A549 (cell line): ENCODE results near the gene SLC28A1. TPM values are rescaled to one million over a fixed set of nuclear protein-coding genes. Genes with fewer than 3 reads are reported as not detected.

Source experiments
- ATAC-seq, 2 experiments: fragments of 200-7000 bp in 1 of 2; fragments of >200 bp in 1 of 2; cut with Nextera tagmentation in 1 of 2; cut with Tn5 transposase in 1 of 2; 3 replicates each; pipeline versions ENCODE4 v1.8.0 to v1.9.1; 2018 to 2020; ENCODE audit warnings: mild to moderate bottlenecking in 1 of 2, moderate library complexity in 1 of 2
- CTCF ChIA-PET: fragments of 300-600 bp; sonication (Branson Sonifier 250); formaldehyde crosslinking; extraction: SDS; loops from one replicate; lab custom pipeline; 2021; ENCODE audit warnings: antibody characterized with exemption, inconsistent platforms; lab: Yijun Ruan, JAX
- POLR2A ChIA-PET: fragments of 350-600 bp; formaldehyde crosslinking; extraction: SDS; loops from one replicate; lab custom pipeline; 2021; ENCODE audit warnings: antibody characterized with exemption, inconsistent platforms; lab: Yijun Ruan, JAX
- DNase-seq, 2 experiments: peaks; one replicate each; pipeline versions ENCODE4 v3.0.0 to v3.0.0-alpha.2; 2011 to 2016; ENCODE audit warnings: low read depth in 1 of 2, low spot score in 1 of 2
- FAIRE-seq: peaks from 2 replicates; lab custom pipeline; 2011; peaks lifted over from hg19 to GRCh38; lab: Jason Lieb, UNC
- H3K27ac ChIP-seq, 2 experiments: fragments of >200 bp; sonication (Bioruptor Twin); formaldehyde crosslinking; 3 replicates each; pipeline ENCODE4 v1.5.1; 2016 to 2017
- H3K4me1 ChIP-seq: fragments of >200 bp; sonication (Bioruptor Twin); formaldehyde crosslinking; 3 replicates; pipeline ENCODE4 v1.6.1; 2016
- H3K4me2 ChIP-seq: fragments of >200 bp; sonication (Bioruptor Twin); formaldehyde crosslinking; 3 replicates; pipeline ENCODE4 v1.6.1; 2016
- H3K4me3 ChIP-seq: fragments of >200 bp; sonication (Bioruptor Twin); formaldehyde crosslinking; 3 replicates; pipeline ENCODE4 v1.5.1; 2016
- H3K9me3 ChIP-seq: fragments of >200 bp; sonication (Bioruptor Twin); formaldehyde crosslinking; 3 replicates; pipeline ENCODE4 v1.6.1; 2016
- CBX2 ChIP-seq: fragments of 200-600 bp; sonication (generic); IDR thresholded peaks from 2 replicates; pipeline ENCODE4 v1.6.1; 2016; ENCODE audit warnings: low read depth, mild to moderate bottlenecking, borderline replicate concordance
- CBX8 ChIP-seq: fragments of 200-600 bp; sonication (generic); IDR thresholded peaks from 2 replicates; pipeline ENCODE4 v1.6.1; 2016
- CHD2 ChIP-seq: fragments of 150-350 bp; IDR thresholded peaks from 2 replicates; pipeline ENCODE4 v1.6.1; 2014; ENCODE audit warnings: low read length; ENCODE audit not compliant: partially characterized antibody
- CHD4 ChIP-seq: fragments of 200-600 bp; sonication (generic); IDR thresholded peaks from 2 replicates; pipeline ENCODE4 v1.6.1; 2016; ENCODE audit warnings: antibody characterized with exemption, mild to moderate bottlenecking, borderline replicate concordance
- EHF ChIP-seq: fragments of 250-450 bp; sonication (Bioruptor Pico); IDR thresholded peaks from 2 replicates; pipeline ENCODE4 v1.5.0; 2020; ENCODE audit warnings: mild to moderate bottlenecking
- ESRRA ChIP-seq: fragments of 150-350 bp; IDR thresholded peaks from 2 replicates; pipeline ENCODE4 v1.6.1; 2014; ENCODE audit warnings: mild to moderate bottlenecking, low read length, borderline replicate concordance
- FOSL2 ChIP-seq, 2 experiments: fragments of 450-650 bp in 1 of 2; fragments of >200 bp in 1 of 2; sonication (Bioruptor Twin) in 1 of 2; formaldehyde crosslinking; IDR thresholded peaks; 2 replicates each; pipeline versions ENCODE4 v1.5.0 to v1.6.1; 2016 to 2020; ENCODE audit warnings: mild to moderate bottlenecking in 1 of 2, moderate library complexity in 1 of 2
- HEYL ChIP-seq: fragments of 250-450 bp; sonication (Bioruptor Pico); IDR thresholded peaks from 2 replicates; pipeline ENCODE4 v1.8.0; 2021; ENCODE audit warnings: mild to moderate bottlenecking, moderate library complexity
- HOXB13 ChIP-seq: fragments of 250-450 bp; sonication (Bioruptor Pico); IDR thresholded peaks from 2 replicates; pipeline ENCODE4 v1.5.0; 2020; ENCODE audit warnings: low read depth, mild to moderate bottlenecking, moderate library complexity
- HOXB5 ChIP-seq: fragments of 250-450 bp; sonication (Bioruptor Pico); IDR thresholded peaks from 2 replicates; pipeline ENCODE4 v1.5.0; 2020; ENCODE audit warnings: mild to moderate bottlenecking, moderate library complexity
- KDM5A ChIP-seq: fragments of 200-600 bp; sonication (generic); IDR thresholded peaks from 2 replicates; pipeline ENCODE4 v1.6.1; 2016; ENCODE audit warnings: antibody characterized with exemption, mild to moderate bottlenecking
- MAFK ChIP-seq: fragments of 450-650 bp; IDR thresholded peaks from 2 replicates; pipeline ENCODE4 v1.6.1; 2014; ENCODE audit not compliant: partially characterized antibody
- MAZ ChIP-seq: fragments of 150-350 bp; IDR thresholded peaks from 2 replicates; pipeline ENCODE4 v1.6.1; 2014; ENCODE audit warnings: antibody characterized with exemption, low read depth, low read length, borderline replicate concordance
- MYC ChIP-seq: IDR thresholded peaks from 2 replicates; pipeline ENCODE4 v1.6.1; 2012; ENCODE audit warnings: mild to moderate bottlenecking, inconsistent platforms, low read length, improper control_type of control experiment, borderline replicate concordance
- NFE2L2 ChIP-seq: fragments of 150-350 bp; conservative IDR thresholded peaks from 2 replicates; pipeline ENCODE4 v1.6.1; 2014; ENCODE audit warnings: low read length
- NPAS2 ChIP-seq: fragments of 250-450 bp; sonication (Bioruptor Pico); IDR thresholded peaks from 2 replicates; pipeline ENCODE4 v1.8.0; 2022; ENCODE audit warnings: mild to moderate bottlenecking, moderate library complexity, borderline replicate concordance
- PHF8 ChIP-seq: fragments of 200-600 bp; sonication (generic); IDR thresholded peaks from 2 replicates; pipeline ENCODE4 v1.6.1; 2016; ENCODE audit warnings: low read depth, mild to moderate bottlenecking, antibody characterized with exemption, moderate library complexity, borderline replicate concordance
- RARB ChIP-seq: fragments of 250-450 bp; sonication (Bioruptor Pico); IDR thresholded peaks from 2 replicates; pipeline ENCODE4 v1.8.0; 2021; ENCODE audit warnings: mild to moderate bottlenecking, moderate library complexity
- RCOR1 ChIP-seq: fragments of 150-350 bp; IDR thresholded peaks from 2 replicates; pipeline ENCODE4 v1.6.1; 2014; ENCODE audit warnings: antibody characterized with exemption, low read length, low read depth
- SREBF2 ChIP-seq: fragments of 450-650 bp; IDR thresholded peaks from 2 replicates; pipeline ENCODE4 v1.6.1; 2014; ENCODE audit warnings: mild to moderate bottlenecking, moderate library complexity
- ZFP36 ChIP-seq: fragments of 450-650 bp; IDR thresholded peaks from 2 replicates; pipeline ENCODE4 v1.6.1; 2014; ENCODE audit warnings: borderline replicate concordance; ENCODE audit not compliant: partially characterized antibody
- ZNF302 ChIP-seq: fragments of 250-450 bp; sonication (Bioruptor Pico); IDR thresholded peaks from 2 replicates; pipeline ENCODE4 v1.9.0; 2021; ENCODE audit warnings: inconsistent platforms, mild to moderate bottlenecking, moderate library complexity
- ZSCAN20 ChIP-seq: fragments of 250-450 bp; sonication (Bioruptor Pico); IDR thresholded peaks from 2 replicates; pipeline ENCODE4 v1.8.0; 2022; ENCODE audit warnings: mild to moderate bottlenecking, moderate library complexity
- WGBS: methylation state at CpG from one replicate; pipeline ENCODE4 v1.1.6; 2017; ENCODE audit errors: missing lambda C conversion rate; 5-methylcytosine and 5-hydroxymethylcytosine counted together
- polyA plus RNA-seq, 4 experiments: library from polyadenylated mRNA; depleted of rRNA in 3 of 4; stranded (reverse); fragments of >200 nt; fragmentation: RNase III in 1 of 4; extraction: RNeasy Plus Mini Kit Qiagen cat#74134 plus additional on column Dnase treatment in 1 of 4; gene quantifications; 2 replicates in 3 of 4; 3 replicates in 1 of 4; pipeline ENCODE4 v1.2.3, GENCODE V29; 2011 to 2017
- TF ChIP-seq, protein P1 (sequence below): fragments of 250-450 bp; sonication (Bioruptor Pico); IDR thresholded peaks from 2 replicates; pipeline ENCODE4 v1.5.0; 2020; ENCODE audit warnings: low read depth, mild to moderate bottlenecking, moderate library complexity
- TF ChIP-seq, protein P2 (sequence below): IDR thresholded peaks from 2 replicates; pipeline ENCODE4 v1.6.1; 2012
- TF ChIP-seq, protein P3 (sequence below): fragments of >200 bp; sonication (Bioruptor Twin); formaldehyde crosslinking; IDR thresholded peaks from 3 replicates; pipeline ENCODE4 v1.6.1; 2016
- TF ChIP-seq, protein P4 (sequence below): fragments of 200-600 bp; sonication (generic); IDR thresholded peaks from 2 replicates; pipeline ENCODE4 v1.6.1; 2016; ENCODE audit warnings: antibody characterized with exemption, mild to moderate bottlenecking, moderate library complexity
- TF ChIP-seq, protein P5 (sequence below): fragments of 450-650 bp; IDR thresholded peaks from 2 replicates; pipeline ENCODE4 v1.6.1; 2014; ENCODE audit warnings: antibody characterized with exemption
- TF ChIP-seq, protein P6 (sequence below): fragments of >200 bp; sonication (Bioruptor Twin); formaldehyde crosslinking; IDR thresholded peaks from 2 replicates; pipeline ENCODE4 v1.6.1; 2016

SLC28A1 gene
- polyA plus RNA-seq, 2 of the 4 experiments (the other 2 are of a cell fraction): 0.06 to 0.13 TPM

DNA sequence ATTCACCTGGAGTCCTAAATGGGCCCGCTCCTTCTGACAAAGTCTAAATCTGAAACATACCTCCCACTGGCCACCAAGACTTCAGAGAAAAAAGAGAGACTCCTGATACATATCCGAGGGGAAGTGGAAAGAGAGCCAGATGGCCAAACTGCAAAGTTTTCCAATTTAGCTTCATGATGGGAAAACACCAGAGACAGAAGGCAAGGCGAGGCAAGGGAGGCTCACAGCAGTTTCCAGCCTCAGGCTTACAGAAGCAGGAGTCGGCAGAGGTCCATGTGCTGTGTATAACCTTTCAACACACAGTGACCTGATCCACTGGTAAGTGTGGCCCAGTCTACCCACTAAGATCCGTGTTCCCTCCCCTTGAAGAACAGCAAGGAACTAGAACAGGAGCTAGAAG, 67.3 kb downstream of the SLC28A1 start:
- H3K4me3 ChIP-seq: no peak overlapping the region
- WGBS: 82% methylated on average over 5 of the region's 5 CpGs
- FAIRE-seq: no peak
- CTCF ChIA-PET: interaction anchor here (0.8 to 7.0 kb wide), 4 partner anchors 17 to 93 kb away, joined by 3 to 132 read pairs (median 4); no protein-coding TSS in a partner anchor
- H3K4me1 ChIP-seq: peaks cover 28% of the 10 kb centered on the region
- no peaks in the 10 kb centered on the region for H3K9me3 ChIP-seq
- TF ChIP-seq ESRRA (no peak), EHF (CRISPR knock-in tag) (no peak), CHD4 (no peak), SREBF2 (no peak), NPAS2 (CRISPR knock-in tag) (no peak), FOSL2 (IDR thresholded peaks at IDR 0.05) (no peak), FOSL2 (CRISPR knock-in tag; IDR thresholded peaks at IDR 0.05) (no peak), MAFK (no peak), KDM5A (no peak), ZNF302 (CRISPR knock-in tag) (no peak), MAZ (no peak), ZSCAN20 (CRISPR knock-in tag) (no peak), RARB (CRISPR knock-in tag) (no peak), PHF8 (no peak), MYC (no peak)
- TF ChIP-seq, protein P1, sequence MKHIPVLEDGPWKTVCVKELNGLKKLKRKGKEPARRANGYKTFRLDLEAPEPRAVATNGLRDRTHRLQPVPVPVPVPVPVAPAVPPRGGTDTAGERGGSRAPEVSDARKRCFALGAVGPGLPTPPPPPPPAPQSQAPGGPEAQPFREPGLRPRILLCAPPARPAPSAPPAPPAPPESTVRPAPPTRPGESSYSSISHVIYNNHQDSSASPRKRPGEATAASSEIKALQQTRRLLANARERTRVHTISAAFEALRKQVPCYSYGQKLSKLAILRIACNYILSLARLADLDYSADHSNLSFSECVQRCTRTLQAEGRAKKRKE: no peak
- TF ChIP-seq, protein P2, sequence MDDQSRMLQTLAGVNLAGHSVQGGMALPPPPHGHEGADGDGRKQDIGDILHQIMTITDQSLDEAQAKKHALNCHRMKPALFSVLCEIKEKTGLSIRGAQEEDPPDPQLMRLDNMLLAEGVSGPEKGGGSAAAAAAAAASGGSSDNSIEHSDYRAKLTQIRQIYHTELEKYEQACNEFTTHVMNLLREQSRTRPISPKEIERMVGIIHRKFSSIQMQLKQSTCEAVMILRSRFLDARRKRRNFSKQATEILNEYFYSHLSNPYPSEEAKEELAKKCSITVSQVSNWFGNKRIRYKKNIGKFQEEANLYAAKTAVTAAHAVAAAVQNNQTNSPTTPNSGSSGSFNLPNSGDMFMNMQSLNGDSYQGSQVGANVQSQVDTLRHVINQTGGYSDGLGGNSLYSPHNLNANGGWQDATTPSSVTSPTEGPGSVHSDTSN: no peak
- TF ChIP-seq, protein P3, sequence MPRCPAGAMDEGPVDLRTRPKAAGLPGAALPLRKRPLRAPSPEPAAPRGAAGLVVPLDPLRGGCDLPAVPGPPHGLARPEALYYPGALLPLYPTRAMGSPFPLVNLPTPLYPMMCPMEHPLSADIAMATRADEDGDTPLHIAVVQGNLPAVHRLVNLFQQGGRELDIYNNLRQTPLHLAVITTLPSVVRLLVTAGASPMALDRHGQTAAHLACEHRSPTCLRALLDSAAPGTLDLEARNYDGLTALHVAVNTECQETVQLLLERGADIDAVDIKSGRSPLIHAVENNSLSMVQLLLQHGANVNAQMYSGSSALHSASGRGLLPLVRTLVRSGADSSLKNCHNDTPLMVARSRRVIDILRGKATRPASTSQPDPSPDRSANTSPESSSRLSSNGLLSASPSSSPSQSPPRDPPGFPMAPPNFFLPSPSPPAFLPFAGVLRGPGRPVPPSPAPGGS: no peak
- TF ChIP-seq, protein P4, sequence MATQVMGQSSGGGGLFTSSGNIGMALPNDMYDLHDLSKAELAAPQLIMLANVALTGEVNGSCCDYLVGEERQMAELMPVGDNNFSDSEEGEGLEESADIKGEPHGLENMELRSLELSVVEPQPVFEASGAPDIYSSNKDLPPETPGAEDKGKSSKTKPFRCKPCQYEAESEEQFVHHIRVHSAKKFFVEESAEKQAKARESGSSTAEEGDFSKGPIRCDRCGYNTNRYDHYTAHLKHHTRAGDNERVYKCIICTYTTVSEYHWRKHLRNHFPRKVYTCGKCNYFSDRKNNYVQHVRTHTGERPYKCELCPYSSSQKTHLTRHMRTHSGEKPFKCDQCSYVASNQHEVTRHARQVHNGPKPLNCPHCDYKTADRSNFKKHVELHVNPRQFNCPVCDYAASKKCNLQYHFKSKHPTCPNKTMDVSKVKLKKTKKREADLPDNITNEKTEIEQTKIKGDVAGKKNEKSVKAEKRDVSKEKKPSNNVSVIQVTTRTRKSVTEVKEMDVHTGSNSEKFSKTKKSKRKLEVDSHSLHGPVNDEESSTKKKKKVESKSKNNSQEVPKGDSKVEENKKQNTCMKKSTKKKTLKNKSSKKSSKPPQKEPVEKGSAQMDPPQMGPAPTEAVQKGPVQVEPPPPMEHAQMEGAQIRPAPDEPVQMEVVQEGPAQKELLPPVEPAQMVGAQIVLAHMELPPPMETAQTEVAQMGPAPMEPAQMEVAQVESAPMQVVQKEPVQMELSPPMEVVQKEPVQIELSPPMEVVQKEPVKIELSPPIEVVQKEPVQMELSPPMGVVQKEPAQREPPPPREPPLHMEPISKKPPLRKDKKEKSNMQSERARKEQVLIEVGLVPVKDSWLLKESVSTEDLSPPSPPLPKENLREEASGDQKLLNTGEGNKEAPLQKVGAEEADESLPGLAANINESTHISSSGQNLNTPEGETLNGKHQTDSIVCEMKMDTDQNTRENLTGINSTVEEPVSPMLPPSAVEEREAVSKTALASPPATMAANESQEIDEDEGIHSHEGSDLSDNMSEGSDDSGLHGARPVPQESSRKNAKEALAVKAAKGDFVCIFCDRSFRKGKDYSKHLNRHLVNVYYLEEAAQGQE: no peak
- no peak for DNase-seq
- POLR2A ChIA-PET: no interaction called here
- H3K4me2 ChIP-seq: no peak overlapping the region
- H3K27ac ChIP-seq: peak overlapping the region in 1 of 2 experiments; percentile 39; a peak in 2 of 6 replicates
- no peak for ATAC-seq

DNA sequence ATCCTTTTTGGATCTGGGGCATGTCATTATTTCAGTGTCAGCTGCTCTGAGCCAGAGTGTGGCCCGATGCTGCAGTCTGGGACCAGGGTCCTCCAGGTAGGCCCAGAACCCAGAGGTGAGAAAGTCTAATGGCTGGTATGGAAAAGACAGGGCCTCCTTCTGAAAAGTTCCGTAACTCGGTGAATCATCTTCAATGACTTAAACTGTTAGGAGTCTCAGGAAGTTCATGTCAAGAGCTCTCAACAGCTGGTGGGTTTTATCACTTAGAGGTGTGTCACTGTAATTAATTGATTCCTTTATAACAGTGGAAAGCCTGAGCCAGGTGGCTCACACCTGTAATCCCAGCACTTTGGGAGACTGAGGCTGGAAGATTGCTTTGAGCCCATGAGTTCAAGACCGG, 68.7 kb downstream of the SLC28A1 start:
- WGBS: 89% methylated on average over 4 of the region's 4 CpGs
- FAIRE-seq (no peak), ATAC-seq (no peak), DNase-seq (no peak)
- CTCF ChIA-PET: interaction anchor here (0.7 to 7.0 kb wide), 14 partner anchors 8 to 306 kb away, joined by 3 to 132 read pairs (median 4); no protein-coding TSS in a partner anchor
- TF ChIP-seq CBX8 (no peak), FOSL2 (IDR thresholded peaks at IDR 0.05) (no peak), FOSL2 (CRISPR knock-in tag; IDR thresholded peaks at IDR 0.05) (no peak), HEYL (CRISPR knock-in tag) (no peak), RARB (CRISPR knock-in tag) (no peak), EHF (CRISPR knock-in tag) (no peak), ZFP36 (no peak), MYC (no peak), CHD2 (no peak), HOXB5 (CRISPR knock-in tag) (no peak), CBX2 (no peak), CHD4 (no peak), ESRRA (no peak), RCOR1 (no peak), HOXB13 (no peak), NFE2L2 (no peak)
- TF ChIP-seq, protein P5, sequence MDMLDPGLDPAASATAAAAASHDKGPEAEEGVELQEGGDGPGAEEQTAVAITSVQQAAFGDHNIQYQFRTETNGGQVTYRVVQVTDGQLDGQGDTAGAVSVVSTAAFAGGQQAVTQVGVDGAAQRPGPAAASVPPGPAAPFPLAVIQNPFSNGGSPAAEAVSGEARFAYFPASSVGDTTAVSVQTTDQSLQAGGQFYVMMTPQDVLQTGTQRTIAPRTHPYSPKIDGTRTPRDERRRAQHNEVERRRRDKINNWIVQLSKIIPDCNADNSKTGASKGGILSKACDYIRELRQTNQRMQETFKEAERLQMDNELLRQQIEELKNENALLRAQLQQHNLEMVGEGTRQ: no peak
- TF ChIP-seq, protein P6, sequence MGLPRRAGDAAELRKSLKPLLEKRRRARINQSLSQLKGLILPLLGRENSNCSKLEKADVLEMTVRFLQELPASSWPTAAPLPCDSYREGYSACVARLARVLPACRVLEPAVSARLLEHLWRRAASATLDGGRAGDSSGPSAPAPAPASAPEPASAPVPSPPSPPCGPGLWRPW: no peak
- POLR2A ChIA-PET: interaction anchor here (0.9 to 1.1 kb wide), 3 partner anchors 28 to 237 kb away, joined by 3 read pairs; no protein-coding TSS in a partner anchor
- Histone ChIP-seq H3K27ac (peak overlapping the region in 1 of 2 experiments; percentile 55; a peak in 2 of 6 replicates), H3K4me2 (no peak overlapping the region), H3K4me3 (no peak overlapping the region), H3K9me3 (0 out of 3 replicates have a peak, but pooled peaks cover 5% of the 10 kb centered on the region), H3K4me1 (peaks cover 21% of the 10 kb centered on the region)
